ENCODE measurements around the gene KRT33A.
"Not testable (repeated sequence)": the region's sequence is repeated elsewhere in the genome, so short reads cannot be mapped to it uniquely, and the experiment has no call there.

Gene KRT33A

DNA sequence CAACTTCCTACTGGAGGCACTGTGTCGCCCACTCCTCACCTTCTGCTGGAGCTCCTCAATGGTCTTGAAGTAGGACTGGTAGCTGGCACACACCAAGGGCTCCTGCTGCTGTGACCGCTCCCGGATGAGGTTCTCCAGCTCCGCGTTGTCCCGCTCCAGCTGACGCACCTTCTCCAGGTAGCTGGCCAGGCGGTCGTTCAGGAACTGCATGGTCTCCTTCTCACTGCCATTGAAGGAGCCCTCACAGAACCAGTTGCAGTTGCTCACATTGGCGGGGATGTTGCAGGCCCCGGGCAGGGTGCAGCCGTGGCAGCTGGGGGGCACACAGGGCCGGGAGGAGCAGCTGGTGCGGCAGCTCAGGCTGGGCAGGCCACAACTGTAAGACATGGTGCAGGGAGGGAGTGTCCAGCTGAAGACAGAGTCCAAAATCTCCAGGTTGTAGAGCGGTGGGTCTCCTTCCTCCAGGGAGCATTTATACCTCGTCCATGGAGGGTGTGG, at the start of gene KRT33A:
KRT33A (minus strand) TSS at position 448 of the 498 bp plus-strand sequence; CDS start at position 387, 61 bp downstream.
- not testable (repeated sequence) for DNase-seq (ENCODE audit: low spot score)

DNA sequence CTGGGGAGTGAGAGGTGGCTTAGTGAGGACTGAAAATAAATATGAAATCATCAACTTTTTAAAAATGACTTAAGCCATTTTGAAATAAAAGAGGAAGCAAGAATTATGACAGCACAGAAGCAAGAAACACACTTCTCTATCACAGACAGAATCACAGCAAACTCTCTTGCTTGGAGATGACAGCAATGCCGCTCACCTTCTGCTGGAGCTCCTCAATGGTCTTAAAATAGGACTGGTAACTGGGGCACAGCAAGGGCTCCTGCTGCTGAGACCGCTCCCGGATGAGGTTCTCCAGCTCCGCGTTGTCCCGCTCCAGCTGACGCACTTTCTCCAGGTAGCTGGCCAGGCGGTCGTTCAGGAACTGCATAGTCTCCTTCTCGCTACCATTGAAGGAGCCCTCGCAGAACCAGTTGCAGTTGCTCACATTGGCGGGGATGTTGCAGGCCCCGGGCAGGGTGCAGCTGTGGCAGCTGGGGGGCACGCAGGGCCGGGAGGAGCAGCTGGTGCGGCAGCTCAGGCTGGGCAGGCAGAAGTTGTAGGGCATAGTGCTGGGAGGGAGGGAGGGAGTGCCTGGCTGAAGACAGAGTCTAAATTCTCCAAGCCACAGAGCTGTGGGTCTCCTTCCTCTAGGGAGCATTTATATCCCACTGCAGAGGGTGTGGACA, 46.5 kb upstream of the KRT33A start, which contains the start of gene KRT31:
KRT31 (minus strand) TSS at position 613 of the 665 bp plus-strand sequence; CDS start at position 544, 69 bp downstream.
- no peak for DNase-seq (ENCODE audit: low spot score)

DNA sequence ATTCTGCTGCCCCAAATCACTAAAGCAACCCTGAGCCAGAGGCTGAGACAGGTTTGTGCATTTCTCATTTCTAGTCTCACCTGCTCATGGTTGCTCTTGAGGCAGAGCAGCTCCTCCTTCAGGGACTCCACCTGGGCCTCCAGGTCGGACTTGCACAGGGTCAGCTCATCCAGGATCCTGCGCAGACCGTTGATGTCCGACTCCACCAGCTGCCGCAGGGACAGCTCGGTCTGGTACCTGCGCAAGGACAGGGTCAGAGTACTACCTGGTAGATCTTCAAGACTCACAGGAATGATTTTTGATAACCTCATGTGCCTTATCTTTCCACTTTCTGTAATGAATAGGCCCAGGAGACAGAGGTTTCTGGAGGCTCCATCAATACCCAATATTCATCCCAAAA, 45.7 kb upstream of the KRT33A start:
- DNase-seq (ENCODE audit: low spot score), result no peak

DNA sequence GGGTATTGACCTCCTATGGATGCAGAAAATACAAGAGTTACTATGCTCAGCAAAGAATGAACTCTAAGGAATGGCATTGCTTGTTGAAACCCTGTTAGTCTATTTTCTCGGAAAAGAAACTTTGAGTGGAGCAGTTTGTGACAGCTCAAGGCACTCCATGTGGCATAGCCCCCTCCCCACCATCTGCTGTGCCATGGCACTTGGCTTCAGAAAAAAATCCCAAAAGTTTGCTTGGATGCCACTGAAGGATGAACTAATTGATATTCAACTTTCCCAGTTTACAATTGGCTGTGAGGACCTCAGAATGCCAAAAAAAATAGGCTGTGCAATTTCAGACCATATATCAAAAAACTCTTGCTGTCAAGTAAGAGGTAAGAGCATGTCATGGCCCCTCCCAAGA, 45.0 kb upstream of the KRT33A start:
- DNase-seq (ENCODE audit: low spot score), result no peak

DNA sequence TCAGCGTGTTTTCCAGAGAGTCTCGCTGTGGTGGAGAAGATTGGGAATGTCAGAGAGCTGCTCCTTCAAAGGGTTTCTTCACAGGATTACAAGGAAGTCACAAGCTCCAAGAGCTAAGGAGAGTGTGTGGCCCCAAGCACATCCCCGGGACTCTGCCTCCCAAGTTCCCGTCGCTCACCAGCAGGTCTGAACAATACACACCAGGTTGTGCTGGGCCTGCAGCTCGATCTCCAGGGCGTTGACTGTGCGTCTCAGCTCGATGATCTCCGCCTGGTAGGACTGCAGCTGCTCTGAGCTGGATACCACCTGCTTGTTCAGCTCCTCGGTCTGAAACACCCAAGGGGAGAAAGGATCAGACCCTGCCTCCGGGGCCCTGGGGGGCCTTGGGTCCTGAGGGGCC, 44.4 kb upstream of the KRT33A start:
- DNase-seq (ENCODE audit: low spot score), result not testable (repeated sequence)

DNA sequence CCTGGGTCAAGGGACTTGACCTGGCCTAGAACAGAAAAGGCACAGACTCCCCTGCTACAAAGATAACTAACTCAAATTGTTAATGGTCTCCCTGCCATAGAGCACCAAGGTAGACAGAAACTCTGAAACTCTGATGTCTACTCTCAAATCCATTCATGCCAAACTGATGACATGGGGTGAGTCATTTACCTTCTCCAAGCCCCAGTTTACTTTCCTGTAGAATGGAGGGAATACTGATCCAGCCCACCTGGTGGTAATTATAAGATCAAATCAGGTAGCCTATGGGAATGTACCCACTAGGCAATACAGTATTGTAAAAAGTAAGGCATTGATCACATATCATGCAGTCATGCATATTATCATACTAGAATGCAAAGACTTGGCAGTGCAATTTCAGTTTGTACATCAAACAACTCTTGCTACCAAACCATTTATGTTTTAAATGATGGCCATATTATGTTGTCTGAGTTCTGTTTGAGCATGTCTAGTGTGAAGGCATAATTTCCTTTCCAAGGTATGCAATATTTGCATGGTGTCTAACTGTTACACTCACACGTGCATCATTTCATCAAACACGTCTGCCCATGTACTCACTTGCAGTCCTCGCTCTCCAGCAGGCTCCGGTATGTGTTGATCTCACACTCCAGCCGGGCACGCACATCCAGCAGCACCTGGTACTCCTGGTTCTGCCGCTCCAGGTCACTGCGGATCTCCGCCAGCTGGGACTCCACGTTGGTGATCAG, 43.8 kb upstream of the KRT33A start:
- no peak for DNase-seq (ENCODE audit: low spot score)

DNA sequence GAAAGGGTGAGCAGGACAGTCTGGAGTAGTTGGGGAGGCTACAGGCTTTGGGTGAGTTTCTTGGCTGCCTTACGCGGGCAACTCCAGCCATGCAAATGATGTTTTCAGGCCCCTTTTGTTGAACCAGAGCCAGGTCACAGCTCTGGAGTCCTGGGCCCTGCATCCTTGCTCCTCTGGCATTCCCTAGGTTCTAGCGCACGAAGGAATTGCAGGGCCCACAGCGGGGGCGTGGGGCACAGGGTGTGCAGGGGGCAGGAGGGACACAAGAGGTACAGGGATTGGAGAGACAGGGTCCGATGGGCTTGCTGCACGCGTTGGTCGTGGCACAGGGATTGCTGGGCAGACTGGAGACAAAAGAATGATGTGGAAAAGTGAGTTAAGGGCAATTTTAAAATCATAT, 43.2 kb upstream of the KRT33A start:
- DNase-seq (ENCODE audit: low spot score), result no peak

DNA sequence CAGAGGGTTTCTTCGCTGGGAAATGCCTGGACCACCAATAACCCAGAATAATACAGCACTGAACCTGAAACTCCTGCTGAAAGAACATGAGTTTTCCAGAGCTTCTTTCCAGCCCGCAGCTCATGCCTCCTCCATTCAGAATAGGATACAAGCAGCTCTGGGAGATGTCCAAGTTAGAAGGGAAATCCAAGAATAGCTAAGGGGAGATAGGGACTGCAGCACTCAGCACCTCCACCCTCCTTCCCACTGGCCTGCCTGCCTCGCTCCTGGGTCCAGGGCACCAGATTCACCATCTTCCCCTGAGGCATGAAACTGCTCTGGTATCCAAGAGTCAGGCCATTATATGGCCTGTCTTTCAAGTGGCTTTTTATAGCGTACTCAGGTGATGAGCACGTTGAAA, 42.7 kb upstream of the KRT33A start:
- DNase-seq (ENCODE audit: low spot score), result no peak

DNA sequence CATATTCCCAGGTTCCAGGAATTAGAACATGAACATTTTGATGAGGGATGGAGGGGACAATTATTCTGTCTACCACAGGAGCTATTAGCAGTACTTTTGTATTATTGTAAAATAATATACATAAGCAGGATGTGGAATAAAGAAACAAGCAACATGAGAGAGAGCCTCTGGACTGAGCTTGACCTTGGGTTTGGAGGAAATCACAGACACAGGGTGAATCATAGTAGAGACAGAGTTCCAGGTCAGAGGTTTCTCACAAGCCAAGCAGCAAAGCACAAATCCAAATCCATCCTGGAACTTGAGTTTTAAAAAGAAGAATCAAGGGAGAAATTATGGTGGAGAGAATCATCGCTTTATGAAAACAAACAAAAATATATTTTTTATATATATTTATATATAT, 41.6 kb upstream of the KRT33A start:
- no peak for DNase-seq (ENCODE audit: low spot score)

DNA sequence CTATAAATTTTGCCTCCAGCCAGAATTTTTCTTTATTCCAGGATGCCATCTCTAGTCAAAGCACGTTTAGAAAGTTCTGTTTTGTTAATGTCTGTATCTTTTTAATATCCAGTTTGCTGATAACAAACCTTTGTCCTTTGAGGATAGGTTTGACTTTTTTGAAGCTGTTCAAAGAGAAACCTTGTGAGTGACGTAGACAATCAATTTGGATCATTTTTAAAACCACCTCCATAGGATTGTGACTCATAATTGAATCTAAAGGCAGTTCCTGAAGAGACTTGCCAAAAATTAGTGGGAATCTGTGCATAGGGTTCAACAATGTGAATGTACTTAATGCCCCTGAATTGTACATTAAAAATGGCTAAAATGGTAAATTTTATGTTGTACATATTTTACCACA, 40.9 kb upstream of the KRT33A start:
- DNase-seq (ENCODE audit: low spot score), result no peak

DNA sequence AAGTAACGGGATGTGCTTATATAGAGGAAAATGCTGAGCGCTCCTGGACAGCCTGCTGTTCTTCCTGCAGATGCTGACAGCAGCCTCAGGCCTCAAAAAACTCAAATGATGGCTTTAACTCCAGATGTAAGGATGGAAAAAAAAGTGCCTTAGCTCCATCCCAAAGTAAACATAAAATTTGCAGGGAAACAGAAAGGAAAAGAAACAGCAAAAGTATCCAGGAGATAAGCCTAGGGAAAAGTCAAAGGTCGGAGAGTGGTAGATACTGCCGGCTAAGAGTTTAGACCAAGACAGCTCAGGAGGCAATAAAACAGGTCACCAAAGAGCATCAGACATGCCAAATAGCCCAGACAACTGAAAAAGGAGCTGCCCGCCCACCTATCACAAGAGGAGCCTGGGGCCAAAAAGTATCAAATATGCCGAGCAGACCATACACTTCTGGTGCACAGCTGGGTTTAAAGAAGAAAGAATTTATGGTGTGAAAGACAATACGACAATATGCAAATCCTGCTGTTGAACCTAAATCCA, 39.8 kb upstream of the KRT33A start:
- DNase-seq (ENCODE audit: low spot score), result no peak

DNA sequence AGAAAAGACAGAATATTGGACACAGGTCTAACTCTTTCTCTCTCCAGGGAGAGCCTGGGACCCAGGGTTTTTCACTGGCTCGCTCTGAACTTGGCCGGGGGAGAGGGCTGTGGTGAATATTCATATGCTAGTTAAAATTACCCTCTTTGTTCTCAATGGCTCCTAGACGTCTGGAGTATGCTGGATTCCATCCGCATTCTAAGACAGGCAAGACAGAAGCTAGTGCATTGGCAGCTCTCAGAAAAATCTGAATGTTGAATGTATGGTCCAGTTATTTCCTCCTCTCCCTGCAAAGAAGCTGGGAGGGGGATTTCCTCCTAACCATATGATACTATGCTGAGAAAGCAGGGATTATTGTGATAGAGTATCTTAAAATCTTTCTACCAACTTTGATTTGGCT, 37.0 kb upstream of the KRT33A start:
- no peak for DNase-seq (ENCODE audit: low spot score)

DNA sequence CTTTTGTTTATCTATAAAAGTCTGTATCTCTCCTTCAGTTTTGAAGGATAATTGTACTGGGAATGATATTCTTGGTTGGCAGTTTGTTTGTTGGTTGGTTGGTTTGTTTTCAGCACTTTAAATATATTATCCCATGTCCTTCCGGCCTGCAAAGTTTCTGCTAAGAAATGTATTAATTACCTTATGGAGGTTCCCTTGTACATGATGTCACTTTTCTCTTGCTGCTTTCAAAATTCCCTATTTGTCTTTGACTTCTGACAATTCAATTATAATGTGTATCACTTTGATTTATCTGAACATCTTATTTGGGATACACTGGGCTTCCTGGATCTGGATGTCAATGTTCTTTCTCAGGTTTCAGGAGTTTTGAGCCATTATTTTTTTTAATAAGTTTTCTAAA, 35.6 kb upstream of the KRT33A start:
- no peak for DNase-seq (ENCODE audit: low spot score)

DNA sequence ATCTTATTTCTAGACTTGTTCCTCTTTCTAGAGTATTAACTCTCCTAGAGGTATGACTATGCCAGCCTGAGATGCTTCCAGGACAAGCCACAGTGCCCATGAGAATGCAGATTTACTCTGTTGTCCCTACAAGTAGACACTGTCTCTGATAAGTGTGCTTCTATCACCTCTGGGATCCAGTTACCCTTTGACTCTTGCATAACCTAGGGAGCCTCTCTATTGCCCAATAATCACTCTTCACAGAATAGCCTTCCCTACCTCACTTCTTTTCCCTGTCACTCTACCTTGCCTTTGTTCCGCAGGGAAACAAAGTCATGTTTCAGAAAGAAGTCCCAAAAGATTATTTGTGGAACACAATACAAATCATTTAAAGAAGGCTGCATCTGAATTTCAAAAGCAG, 33.1 kb upstream of the KRT33A start:
- no peak for DNase-seq (ENCODE audit: low spot score)

DNA sequence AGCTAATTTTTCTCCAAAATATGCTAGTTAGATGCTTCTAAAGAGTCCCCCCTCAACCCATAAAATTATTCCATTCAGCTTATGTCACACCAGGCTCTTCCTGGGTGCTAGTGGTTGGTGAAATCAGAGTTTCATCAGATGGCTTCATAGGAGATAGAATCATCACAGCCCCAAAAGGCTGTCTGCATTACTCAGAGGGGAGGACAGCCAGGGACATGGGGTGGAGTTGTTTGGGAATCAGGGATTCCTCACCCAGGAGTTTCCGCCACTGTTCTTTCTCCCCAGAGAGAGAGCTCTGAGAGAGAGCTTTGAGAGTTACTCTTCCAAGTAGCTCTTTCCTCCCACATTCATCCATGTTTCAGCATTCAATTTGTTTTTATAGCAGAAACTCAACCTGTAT, 31.8 kb upstream of the KRT33A start:
- DNase-seq (ENCODE audit: low spot score), result no peak

DNA sequence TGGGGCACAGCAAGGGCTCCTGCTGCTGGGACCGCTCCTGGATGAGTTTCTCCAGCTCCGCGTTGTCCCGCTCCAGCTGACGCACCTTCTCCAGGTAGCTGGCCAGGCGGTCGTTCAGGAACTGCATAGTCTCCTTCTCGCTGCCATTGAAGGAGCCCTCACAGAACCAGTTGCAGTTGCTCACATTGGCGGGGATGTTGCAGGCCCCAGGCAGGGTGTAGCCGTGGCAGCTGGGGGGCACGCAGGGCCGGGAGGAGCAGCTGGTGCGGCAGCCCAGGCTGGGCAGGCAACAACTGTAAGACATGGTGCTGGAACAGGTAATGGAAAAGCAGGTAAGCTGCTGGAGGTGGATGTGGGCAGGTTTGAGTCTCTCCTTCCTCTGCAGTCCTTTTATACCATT, 31.3 kb upstream of the KRT33A start, which contains the start of gene KRT34:
KRT34 (minus strand) TSS at position 364 of the 400 bp plus-strand sequence; CDS start at position 304, 60 bp downstream.
- DNase-seq (ENCODE audit: low spot score), result not testable (repeated sequence)

DNA sequence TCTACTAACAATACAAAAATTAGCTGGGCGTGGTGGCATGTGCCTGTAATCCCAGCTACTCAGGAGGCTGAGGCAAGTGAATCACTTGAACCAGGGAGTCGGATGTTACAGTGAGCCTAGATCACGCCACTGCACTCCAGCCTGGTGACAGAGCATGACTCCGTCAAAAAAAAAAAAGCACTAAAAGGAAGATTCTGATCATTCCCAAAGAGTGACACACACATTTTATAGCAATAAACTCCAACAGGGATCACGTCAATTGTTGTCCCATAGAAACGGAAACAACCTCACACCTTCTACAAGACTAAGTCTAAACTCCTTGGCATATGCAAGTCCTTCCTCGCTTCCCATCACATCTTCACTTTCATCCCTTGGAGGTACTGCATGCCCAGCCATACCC, 29.5 kb upstream of the KRT33A start:
- not testable (repeated sequence) for DNase-seq (ENCODE audit: low spot score)

DNA sequence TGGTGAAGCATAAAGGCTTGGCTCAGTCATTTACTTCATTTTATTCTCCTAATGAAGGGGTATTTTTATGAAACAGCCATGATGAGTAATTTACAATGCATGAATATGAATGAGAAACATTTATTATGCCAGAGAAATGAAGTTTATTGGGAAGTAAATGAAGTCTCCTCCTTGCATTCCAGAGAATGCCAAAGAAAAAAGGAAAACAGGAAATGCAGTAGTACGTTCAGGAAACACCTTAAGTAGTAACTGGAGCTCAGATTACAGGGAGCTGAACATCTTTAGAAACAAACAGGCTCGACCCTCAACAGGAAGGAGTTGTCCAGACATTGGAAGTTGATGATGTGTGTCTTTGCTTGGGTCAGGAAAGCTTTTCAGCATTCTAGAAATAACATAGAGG, 26.9 kb upstream of the KRT33A start:
- DNase-seq (ENCODE audit: low spot score), result no peak

DNA sequence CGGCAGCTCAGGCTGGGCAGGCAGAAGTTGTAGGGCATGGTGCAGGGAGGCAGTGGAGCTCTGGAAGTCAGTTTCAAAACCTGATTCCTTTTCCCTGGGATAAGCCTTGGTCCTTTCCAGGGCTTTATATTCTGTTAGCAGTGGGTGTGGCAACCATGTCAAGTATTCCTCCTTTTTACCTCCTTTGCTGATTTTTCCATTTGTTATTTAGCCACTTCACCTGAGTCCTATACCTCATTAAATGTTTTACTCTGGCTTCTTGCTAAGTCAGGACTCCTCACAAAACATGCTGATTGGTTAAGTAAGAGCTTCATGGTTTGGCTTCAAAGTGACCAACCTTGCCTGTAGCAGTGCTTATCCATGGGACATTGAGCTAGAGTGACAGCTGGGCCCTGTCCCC, 19.1 kb upstream of the KRT33A start, which contains the start of gene KRT33B:
KRT33B (minus strand) TSS at position 101 of the 400 bp plus-strand sequence; CDS start at position 38, 63 bp downstream.
- no peak for DNase-seq (ENCODE audit: low spot score)

DNA sequence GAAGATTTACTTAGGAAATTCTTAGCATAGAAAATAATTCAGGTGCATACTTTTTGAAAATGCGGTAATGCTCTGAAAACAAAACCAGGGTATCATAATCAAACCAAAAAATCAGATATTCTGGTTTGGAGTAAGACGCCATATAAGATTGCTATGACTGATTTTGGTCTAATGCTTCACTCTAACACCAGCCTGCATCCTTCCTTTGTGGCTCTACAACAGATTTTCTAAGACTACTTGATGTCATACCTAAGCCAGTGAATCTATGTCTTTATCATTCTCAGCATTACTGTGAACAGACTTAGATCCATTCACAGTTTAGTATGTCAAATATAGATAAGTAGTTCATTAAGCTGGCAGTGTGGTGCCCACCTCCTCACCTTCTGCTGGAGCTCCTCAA, 18.4 kb upstream of the KRT33A start:
- DNase-seq (ENCODE audit: low spot score), result no peak

DNA sequence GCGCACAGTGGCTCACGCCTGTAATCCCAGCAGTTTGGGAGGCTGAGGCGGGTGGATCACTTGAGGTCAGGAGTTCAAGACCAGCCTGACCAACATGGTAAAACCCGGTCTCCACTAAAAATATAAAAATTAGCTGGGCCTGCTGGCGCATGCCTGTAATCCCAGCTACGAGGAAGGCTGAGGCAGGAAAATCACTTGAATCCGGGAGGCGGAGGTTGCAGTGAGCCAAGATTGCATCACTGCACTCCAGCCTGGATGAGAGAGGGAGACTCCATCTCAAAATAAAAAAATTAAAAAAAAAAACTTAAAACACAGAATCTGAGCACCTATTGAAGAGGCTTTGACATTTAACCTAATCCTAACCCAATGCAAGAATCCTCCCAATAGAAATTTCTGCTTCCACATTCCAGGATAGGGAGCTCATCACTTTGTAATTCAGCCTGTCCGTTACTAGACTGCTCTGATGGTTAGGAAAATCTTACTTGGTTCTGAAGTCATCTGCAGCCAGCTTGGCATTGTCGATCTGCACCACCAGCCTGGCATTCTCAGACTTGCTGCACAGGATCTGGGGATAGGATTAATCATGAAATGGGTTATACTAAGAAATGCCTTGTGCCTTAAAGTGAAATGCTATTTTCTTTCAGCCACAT, 16.9 kb upstream of the KRT33A start:
- DNase-seq (ENCODE audit: low spot score), result no peak

DNA sequence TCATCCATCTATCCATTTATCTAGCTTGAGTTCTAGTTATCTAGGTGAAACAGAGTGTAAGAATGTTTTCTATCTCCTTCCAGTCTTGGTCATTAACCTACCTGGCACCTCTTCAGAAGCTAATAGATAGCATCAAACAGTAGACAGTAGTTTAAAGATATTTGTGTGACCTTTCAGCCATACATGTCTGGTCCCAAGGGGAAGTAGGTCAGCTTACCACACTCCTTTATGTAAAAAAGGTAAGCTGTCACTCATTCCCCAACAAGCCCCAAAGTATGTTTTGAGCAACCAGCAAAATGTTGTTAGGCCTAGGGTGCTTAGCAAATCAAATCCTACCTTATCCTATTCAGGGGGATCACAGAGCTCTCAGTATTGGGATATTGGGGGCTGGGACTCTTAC, 15.4 kb upstream of the KRT33A start:
- no peak for DNase-seq (ENCODE audit: low spot score)
